SK-N-SH (cell line): ENCODE results near the gene UBN2. TPM values are rescaled to one million over a fixed set of nuclear protein-coding genes. Genes with fewer than 3 reads are reported as not detected.

ENCODE experiments used
- CTCF ChIA-PET: fragments of 300-600, 350-600 bp; formaldehyde crosslinking; extraction: SDS; loops from one replicate; lab custom pipeline; 2021; lab: Yijun Ruan, JAX
- POLR2A ChIA-PET: fragments of 350-600 bp; sonication (Branson Sonifier 250); formaldehyde crosslinking; extraction: SDS; loops from one replicate; lab custom pipeline; 2020; ENCODE audit warnings: antibody characterized with exemption, inconsistent platforms; lab: Yijun Ruan, JAX
- DNase-seq: peaks from one replicate; pipeline ENCODE4 v3.0.0; 2012
- H2AFZ ChIP-seq: fragments of 200-600 bp; sonication (generic); 2 replicates; pipeline ENCODE4 v1.8.1; 2016; ENCODE audit warnings: antibody characterized with exemption, mild to moderate bottlenecking, low read depth
- H3F3A ChIP-seq: fragments of 200-600 bp; sonication (generic); replicated peaks from 2 replicates; pipeline ENCODE3; 2016; ENCODE audit warnings: antibody characterized with exemption, mild to moderate bottlenecking; ENCODE audit not compliant: insufficient read depth
- H3K27ac ChIP-seq, 2 experiments: fragments of 200-500 bp in 1 of 2; fragments of 200-600 bp in 1 of 2; sonication (Bioruptor generic) in 1 of 2; sonication (generic), shearing (Covaris generic) in 1 of 2; 2 replicates each; pipeline versions ENCODE4 v1.5.1 to v1.6.1; 2014 to 2016; ENCODE audit warnings: low read depth in 2 of 2, inconsistent platforms in 1 of 2, low read length in 1 of 2, mild to moderate bottlenecking in 1 of 2, mixed read lengths in 1 of 2
- H3K27me3 ChIP-seq: fragments of 200-600 bp; sonication (generic), shearing (Covaris generic); 2 replicates; pipeline ENCODE4 v1.6.1; 2016; ENCODE audit warnings: mixed run types; ENCODE audit not compliant: insufficient read depth
- H3K36me3 ChIP-seq, 2 experiments: fragments of 200-500 bp in 1 of 2; fragments of 200-600 bp in 1 of 2; sonication (Bioruptor generic) in 1 of 2; sonication (generic) in 1 of 2; replicated peaks in 1 of 2; 2 replicates each; pipeline versions ENCODE3 to v1.5.1; 2014 to 2016; ENCODE audit warnings: low read length in 1 of 2, mild to moderate bottlenecking in 1 of 2; ENCODE audit not compliant: insufficient read depth in 2 of 2, control insufficient read depth in 1 of 2
- H3K4me1 ChIP-seq, 2 experiments: fragments of 200-500 bp in 1 of 2; fragments of 200-600 bp in 1 of 2; sonication (Bioruptor generic) in 1 of 2; sonication (generic), shearing (Covaris generic) in 1 of 2; 2 replicates each; pipeline versions ENCODE4 v1.5.1 to v1.6.1; 2014 to 2016; ENCODE audit warnings: low read depth in 1 of 2, low read length in 1 of 2, mixed run types in 1 of 2; ENCODE audit not compliant: insufficient read depth in 2 of 2, control insufficient read depth in 1 of 2
- H3K4me2 ChIP-seq: fragments of 200-600 bp; sonication (generic), shearing (Covaris generic); 2 replicates; pipeline ENCODE4 v1.6.1; 2017; ENCODE audit warnings: mixed run types
- H3K4me3 ChIP-seq, 2 experiments: fragments of 200-500 bp in 1 of 2; fragments of 200-600 bp in 1 of 2; sonication (Bioruptor generic) in 1 of 2; sonication (generic), shearing (Covaris generic) in 1 of 2; 2 replicates each; pipeline versions ENCODE4 v1.5.1 to v1.8.1; 2014 to 2016; ENCODE audit warnings: low read depth in 2 of 2, inconsistent platforms in 1 of 2, low read length in 1 of 2, mild to moderate bottlenecking in 1 of 2, mixed read lengths in 1 of 2, moderate library complexity in 1 of 2
- H3K79me2 ChIP-seq: fragments of 200-600 bp; sonication (generic); 2 replicates; pipeline ENCODE4 v1.8.1; 2017; ENCODE audit warnings: mild to moderate bottlenecking; ENCODE audit not compliant: insufficient read depth
- H3K9ac ChIP-seq: fragments of 200-600 bp; sonication (generic); 2 replicates; pipeline ENCODE4 v1.6.1; 2017; ENCODE audit warnings: mixed run types
- H3K9me2 ChIP-seq: fragments of 200-600 bp; sonication (generic); 2 replicates; pipeline ENCODE4 v1.6.1; 2017; ENCODE audit warnings: mixed run types
- H3K9me3 ChIP-seq: fragments of 200-600 bp; sonication (generic); 2 replicates; pipeline ENCODE4 v1.6.1; 2017; ENCODE audit warnings: mixed run types, mild to moderate bottlenecking, moderate library complexity
- H4K20me1 ChIP-seq: fragments of 200-600 bp; sonication (generic); 2 replicates; pipeline ENCODE4 v1.6.1; 2017; ENCODE audit warnings: mild to moderate bottlenecking, mixed run types; ENCODE audit not compliant: insufficient read depth
- CHD2 ChIP-seq: fragments of 150-350 bp; IDR thresholded peaks from 2 replicates; pipeline ENCODE4 v1.6.1; 2018; ENCODE audit warnings: low read length; ENCODE audit not compliant: partially characterized antibody
- EZH2phosphoT487 ChIP-seq: fragments of 200-600 bp; sonication (generic); IDR thresholded peaks from 2 replicates; pipeline ENCODE4 v1.6.1; 2017; ENCODE audit warnings: low read depth, mixed run types, mild to moderate bottlenecking, antibody characterized with exemption, moderate library complexity, borderline replicate concordance
- FOSL2 ChIP-seq: IDR thresholded peaks from 2 replicates; pipeline ENCODE4 v1.4.0; 2012; ENCODE audit warnings: low read depth, mild to moderate bottlenecking, moderate library complexity, borderline replicate concordance
- FOXJ3 ChIP-seq: sonication (generic); formaldehyde crosslinking; IDR thresholded peaks from 2 replicates; pipeline ENCODE4 v1.5.1; 2020; ENCODE audit warnings: mild to moderate bottlenecking, missing genetic modification reagents
- FOXM1 ChIP-seq: IDR thresholded peaks from 2 replicates; pipeline ENCODE4 v1.4.0; 2012; ENCODE audit warnings: low read depth, mild to moderate bottlenecking
- GABPA ChIP-seq: IDR thresholded peaks from 2 replicates; pipeline ENCODE4 v1.4.0; 2012; ENCODE audit warnings: low read depth, mild to moderate bottlenecking
- GATA2 ChIP-seq: sonication (generic); formaldehyde crosslinking; IDR thresholded peaks from 2 replicates; pipeline ENCODE4 v1.5.0; 2020; ENCODE audit warnings: mild to moderate bottlenecking, missing genetic modification reagents
- JUND ChIP-seq: IDR thresholded peaks from 2 replicates; pipeline ENCODE4 v1.4.0; 2012
- MEF2A ChIP-seq: IDR thresholded peaks from 2 replicates; pipeline ENCODE4 v1.4.0; 2012; ENCODE audit warnings: low read depth, borderline replicate concordance
- MXI1 ChIP-seq: IDR thresholded peaks from 2 replicates; pipeline ENCODE4 v1.6.1; 2012; ENCODE audit warnings: mild to moderate bottlenecking, low read depth, low read length, improper control_type of control experiment
- NFIC ChIP-seq: IDR thresholded peaks from 2 replicates; pipeline ENCODE4 v1.4.0; 2012; ENCODE audit warnings: borderline replicate concordance
- NRF1 ChIP-seq: IDR thresholded peaks from 2 replicates; pipeline ENCODE4 v1.6.1; 2012; ENCODE audit warnings: low read depth, mild to moderate bottlenecking, low read length
- RAD21 ChIP-seq: IDR thresholded peaks from 2 replicates; pipeline ENCODE4 v1.6.1; 2012; ENCODE audit warnings: mild to moderate bottlenecking, low read length
- RCOR1 ChIP-seq: fragments of 150-350 bp; IDR thresholded peaks from 2 replicates; pipeline ENCODE4 v1.6.1; 2017; ENCODE audit warnings: antibody characterized with exemption, low read length
- RXRA ChIP-seq: IDR thresholded peaks from 2 replicates; pipeline ENCODE4 v1.4.0; 2012; ENCODE audit warnings: low read depth, mild to moderate bottlenecking, borderline replicate concordance
- SIN3A ChIP-seq: IDR thresholded peaks from 2 replicates; pipeline ENCODE4 v1.6.1; 2012; ENCODE audit warnings: low read depth, mild to moderate bottlenecking, low read length, moderate library complexity, borderline replicate concordance
- TCF12 ChIP-seq: IDR thresholded peaks from 2 replicates; pipeline ENCODE4 v1.4.0; 2012
- TEAD4 ChIP-seq: IDR thresholded peaks from 2 replicates; pipeline ENCODE4 v1.4.0; 2012; ENCODE audit warnings: mild to moderate bottlenecking, borderline replicate concordance; ENCODE audit not compliant: insufficient read depth
- YY1 ChIP-seq: IDR thresholded peaks from 2 replicates; pipeline ENCODE4 v1.4.0; 2012; ENCODE audit warnings: low read depth, mild to moderate bottlenecking
- WGBS: methylation state at CpG from one replicate; pipeline ENCODE4 v1.1.6; 2017; ENCODE audit warnings: low lambda C conversion rate; 5-methylcytosine and 5-hydroxymethylcytosine counted together
- polyA plus RNA-seq, 3 experiments: library from polyadenylated mRNA; depleted of rRNA; stranded (reverse); fragments of >200 nt; gene quantifications; 2 replicates each; pipeline ENCODE4 v1.2.3, GENCODE V29; 2012
- TF ChIP-seq, protein P1 (sequence below): fragments of 150-350 bp; IDR thresholded peaks from 2 replicates; pipeline ENCODE4 v1.6.1; 2017; ENCODE audit warnings: antibody characterized with exemption, low read length, low read depth, borderline replicate concordance
- TF ChIP-seq, protein P2 (sequence below): fragments of 200-600 bp; sonication (generic); IDR thresholded peaks from 2 replicates; pipeline ENCODE4 v1.6.1; 2017; ENCODE audit warnings: antibody characterized with exemption, mild to moderate bottlenecking, moderate library complexity
- TF ChIP-seq, protein P3 (sequence below): IDR thresholded peaks from 2 replicates; pipeline ENCODE4 v1.4.0; 2012; ENCODE audit warnings: low read depth, borderline replicate concordance
- TF ChIP-seq, protein P4 (sequence below): IDR thresholded peaks from 2 replicates; pipeline ENCODE4; 2012
- TF ChIP-seq, protein P5 (sequence below): IDR thresholded peaks from 2 replicates; pipeline ENCODE4 v1.4.0; 2012; ENCODE audit warnings: low read depth, borderline replicate concordance
- TF ChIP-seq, protein P6 (sequence below): IDR thresholded peaks from 2 replicates; pipeline ENCODE4 v1.4.0; 2012; ENCODE audit warnings: low read depth

The UBN2 gene
- polyA plus RNA-seq, 1 of the 3 experiments (the other 2 are of a cell fraction) = 2.0 TPM

DNA sequence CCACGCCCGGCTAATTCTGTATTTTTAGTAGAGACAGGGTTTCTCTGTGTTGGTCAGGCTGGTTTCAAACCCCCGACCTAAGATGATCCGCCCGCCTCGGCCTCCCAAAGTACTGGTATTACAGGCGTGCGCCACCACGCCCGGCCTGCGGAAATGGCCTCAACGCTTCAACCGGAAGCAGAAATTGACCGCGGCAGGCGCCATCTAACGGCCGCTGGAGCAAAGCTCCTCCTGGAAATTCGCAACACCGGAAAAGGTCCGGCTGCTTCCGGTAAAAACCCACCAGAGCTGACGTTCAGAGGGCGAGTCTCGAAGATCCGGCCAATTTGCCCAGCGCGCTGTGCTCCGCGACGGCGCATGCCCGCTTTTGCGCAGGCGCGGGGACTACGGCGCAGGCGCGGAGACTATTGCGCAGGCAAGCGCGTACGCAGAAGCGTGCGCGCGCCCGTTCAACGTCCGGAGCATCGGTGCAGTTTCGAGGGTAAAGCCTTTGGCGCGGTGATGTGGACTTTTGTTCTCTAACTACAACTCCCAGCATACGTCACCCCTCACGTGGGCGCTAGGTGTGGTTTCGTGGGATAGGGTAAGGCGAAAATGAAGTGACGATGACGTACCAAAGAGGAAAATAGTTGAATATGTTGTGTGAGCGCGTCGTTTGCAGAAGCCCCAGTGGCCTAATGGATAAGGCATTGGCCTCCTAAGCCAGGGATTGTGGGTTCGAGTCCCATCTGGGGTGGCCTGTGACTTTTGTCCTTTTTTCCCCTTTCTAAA, 109.2 kb downstream of the UBN2 start:
- H3K4me2 ChIP-seq = peak overlapping the region; percentile 92
- no peaks in the 10 kb centered on the region for H3K9me3 ChIP-seq
- 2% methylated on average over 64 of the region's 66 CpGs for WGBS
- ChIA-PET POLR2A (interaction anchor here (0.6 to 1.5 kb wide), 7 partner anchors 14 to 900 kb away, joined by 3 to 23 read pairs (median 5); partner anchors contain the start of genes LUC7L2 and UBN2), CTCF (interaction anchor here (0.6 to 3.7 kb wide), 26 partner anchors 9 to 360 kb away, joined by 3 to 11 read pairs (median 4); partner anchors contain the start of genes KLRG2 and LUC7L2)
- peak; percentile 92 for DNase-seq
- peak overlapping the region; percentile 98 to 99 for H3K27ac ChIP-seq
- peaks cover 21% of the 10 kb centered on the region for H3F3A ChIP-seq
- H3K27me3 ChIP-seq = no peaks in the 10 kb centered on the region
- H3K79me2 ChIP-seq = peaks cover 35% of the 10 kb centered on the region
- H3K36me3 ChIP-seq = peaks cover 3 to 9% of the 10 kb centered on the region in 2 experiments
- peak overlapping the region; percentile 81 to 89 for H3K4me3 ChIP-seq
- peaks cover 0 to 6% of the 10 kb centered on the region in 2 experiments; a peak in 2 of 4 replicates for H3K4me1 ChIP-seq
- peak overlapping the region; percentile 96 for H3K9ac ChIP-seq
- H2AFZ ChIP-seq = peak overlapping the region; percentile 86
- H4K20me1 ChIP-seq = no peaks in the 10 kb centered on the region
- no peaks in the 10 kb centered on the region for H3K9me2 ChIP-seq
- TF ChIP-seq YY1 = peak; percentile 78; the same call in 1 of the 2 replicates
- TF ChIP-seq RXRA = no peak; the same call in 1 of the 2 replicates
- peak; percentile 64; the same call in 1 of the 2 replicates for TF ChIP-seq SIN3A
- TF ChIP-seq FOXM1 = no peak
- peak; percentile 23; the same call in 1 of the 2 replicates for TF ChIP-seq RAD21
- no peak; the same call in 1 of the 2 replicates for TF ChIP-seq JUND
- TF ChIP-seq EZH2phosphoT487 = no peak
- TF ChIP-seq, protein P1, sequence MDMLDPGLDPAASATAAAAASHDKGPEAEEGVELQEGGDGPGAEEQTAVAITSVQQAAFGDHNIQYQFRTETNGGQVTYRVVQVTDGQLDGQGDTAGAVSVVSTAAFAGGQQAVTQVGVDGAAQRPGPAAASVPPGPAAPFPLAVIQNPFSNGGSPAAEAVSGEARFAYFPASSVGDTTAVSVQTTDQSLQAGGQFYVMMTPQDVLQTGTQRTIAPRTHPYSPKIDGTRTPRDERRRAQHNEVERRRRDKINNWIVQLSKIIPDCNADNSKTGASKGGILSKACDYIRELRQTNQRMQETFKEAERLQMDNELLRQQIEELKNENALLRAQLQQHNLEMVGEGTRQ = peak; percentile 97
- TF ChIP-seq FOSL2 = peak; percentile 88
- TF ChIP-seq GABPA = peak; percentile 98
- TF ChIP-seq MEF2A = no peak
- peak; percentile 86 for TF ChIP-seq CHD2
- peak; percentile 89 for TF ChIP-seq MXI1
- peak; percentile 72 for TF ChIP-seq RCOR1
- TF ChIP-seq, protein P2, sequence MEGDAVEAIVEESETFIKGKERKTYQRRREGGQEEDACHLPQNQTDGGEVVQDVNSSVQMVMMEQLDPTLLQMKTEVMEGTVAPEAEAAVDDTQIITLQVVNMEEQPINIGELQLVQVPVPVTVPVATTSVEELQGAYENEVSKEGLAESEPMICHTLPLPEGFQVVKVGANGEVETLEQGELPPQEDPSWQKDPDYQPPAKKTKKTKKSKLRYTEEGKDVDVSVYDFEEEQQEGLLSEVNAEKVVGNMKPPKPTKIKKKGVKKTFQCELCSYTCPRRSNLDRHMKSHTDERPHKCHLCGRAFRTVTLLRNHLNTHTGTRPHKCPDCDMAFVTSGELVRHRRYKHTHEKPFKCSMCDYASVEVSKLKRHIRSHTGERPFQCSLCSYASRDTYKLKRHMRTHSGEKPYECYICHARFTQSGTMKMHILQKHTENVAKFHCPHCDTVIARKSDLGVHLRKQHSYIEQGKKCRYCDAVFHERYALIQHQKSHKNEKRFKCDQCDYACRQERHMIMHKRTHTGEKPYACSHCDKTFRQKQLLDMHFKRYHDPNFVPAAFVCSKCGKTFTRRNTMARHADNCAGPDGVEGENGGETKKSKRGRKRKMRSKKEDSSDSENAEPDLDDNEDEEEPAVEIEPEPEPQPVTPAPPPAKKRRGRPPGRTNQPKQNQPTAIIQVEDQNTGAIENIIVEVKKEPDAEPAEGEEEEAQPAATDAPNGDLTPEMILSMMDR = peak; percentile 94
- TF ChIP-seq, protein P3, sequence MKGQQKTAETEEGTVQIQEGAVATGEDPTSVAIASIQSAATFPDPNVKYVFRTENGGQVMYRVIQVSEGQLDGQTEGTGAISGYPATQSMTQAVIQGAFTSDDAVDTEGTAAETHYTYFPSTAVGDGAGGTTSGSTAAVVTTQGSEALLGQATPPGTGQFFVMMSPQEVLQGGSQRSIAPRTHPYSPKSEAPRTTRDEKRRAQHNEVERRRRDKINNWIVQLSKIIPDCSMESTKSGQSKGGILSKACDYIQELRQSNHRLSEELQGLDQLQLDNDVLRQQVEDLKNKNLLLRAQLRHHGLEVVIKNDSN = peak; percentile 98
- TF ChIP-seq, protein P4, sequence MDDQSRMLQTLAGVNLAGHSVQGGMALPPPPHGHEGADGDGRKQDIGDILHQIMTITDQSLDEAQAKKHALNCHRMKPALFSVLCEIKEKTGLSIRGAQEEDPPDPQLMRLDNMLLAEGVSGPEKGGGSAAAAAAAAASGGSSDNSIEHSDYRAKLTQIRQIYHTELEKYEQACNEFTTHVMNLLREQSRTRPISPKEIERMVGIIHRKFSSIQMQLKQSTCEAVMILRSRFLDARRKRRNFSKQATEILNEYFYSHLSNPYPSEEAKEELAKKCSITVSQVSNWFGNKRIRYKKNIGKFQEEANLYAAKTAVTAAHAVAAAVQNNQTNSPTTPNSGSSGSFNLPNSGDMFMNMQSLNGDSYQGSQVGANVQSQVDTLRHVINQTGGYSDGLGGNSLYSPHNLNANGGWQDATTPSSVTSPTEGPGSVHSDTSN = 0 out of 2 replicates have a peak, but pooled peaks have one; percentile 18
- TF ChIP-seq NFIC = no peak
- TF ChIP-seq TEAD4 = peak; percentile 93
- TF ChIP-seq, protein P5, sequence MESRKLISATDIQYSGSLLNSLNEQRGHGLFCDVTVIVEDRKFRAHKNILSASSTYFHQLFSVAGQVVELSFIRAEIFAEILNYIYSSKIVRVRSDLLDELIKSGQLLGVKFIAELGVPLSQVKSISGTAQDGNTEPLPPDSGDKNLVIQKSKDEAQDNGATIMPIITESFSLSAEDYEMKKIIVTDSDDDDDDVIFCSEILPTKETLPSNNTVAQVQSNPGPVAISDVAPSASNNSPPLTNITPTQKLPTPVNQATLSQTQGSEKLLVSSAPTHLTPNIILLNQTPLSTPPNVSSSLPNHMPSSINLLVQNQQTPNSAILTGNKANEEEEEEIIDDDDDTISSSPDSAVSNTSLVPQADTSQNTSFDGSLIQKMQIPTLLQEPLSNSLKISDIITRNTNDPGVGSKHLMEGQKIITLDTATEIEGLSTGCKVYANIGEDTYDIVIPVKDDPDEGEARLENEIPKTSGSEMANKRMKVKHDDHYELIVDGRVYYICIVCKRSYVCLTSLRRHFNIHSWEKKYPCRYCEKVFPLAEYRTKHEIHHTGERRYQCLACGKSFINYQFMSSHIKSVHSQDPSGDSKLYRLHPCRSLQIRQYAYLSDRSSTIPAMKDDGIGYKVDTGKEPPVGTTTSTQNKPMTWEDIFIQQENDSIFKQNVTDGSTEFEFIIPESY = peak; percentile 14; the same call in 1 of the 2 replicates
- TF ChIP-seq NRF1 = peak; percentile 100
- TF ChIP-seq TCF12 = peak; percentile 30; the same call in 1 of the 2 replicates
- no peak; the same call in 1 of the 2 replicates for TF ChIP-seq FOXJ3 (CRISPR knock-in tag)
- TF ChIP-seq, protein P6, sequence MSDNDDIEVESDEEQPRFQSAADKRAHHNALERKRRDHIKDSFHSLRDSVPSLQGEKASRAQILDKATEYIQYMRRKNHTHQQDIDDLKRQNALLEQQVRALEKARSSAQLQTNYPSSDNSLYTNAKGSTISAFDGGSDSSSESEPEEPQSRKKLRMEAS = peak; percentile 96
- no peak for TF ChIP-seq GATA2 (CRISPR knock-in tag)
